A549 (cell line): ENCODE results near the gene ANTXR1. TPM values are rescaled to one million over a fixed set of nuclear protein-coding genes. Genes with fewer than 3 reads are reported as not detected.

Experiments
- ATAC-seq, 2 experiments: fragments of 200-7000 bp in 1 of 2; fragments of >200 bp in 1 of 2; cut with Nextera tagmentation in 1 of 2; cut with Tn5 transposase in 1 of 2; 3 replicates each; pipeline versions ENCODE4 v1.8.0 to v1.9.1; 2018 to 2020; ENCODE audit warnings: mild to moderate bottlenecking in 1 of 2, moderate library complexity in 1 of 2
- CTCF ChIA-PET: fragments of 300-600 bp; sonication (Branson Sonifier 250); formaldehyde crosslinking; extraction: SDS; loops from one replicate; lab custom pipeline; 2021; ENCODE audit warnings: antibody characterized with exemption, inconsistent platforms; lab: Yijun Ruan, JAX
- POLR2A ChIA-PET: fragments of 350-600 bp; formaldehyde crosslinking; extraction: SDS; loops from one replicate; lab custom pipeline; 2021; ENCODE audit warnings: antibody characterized with exemption, inconsistent platforms; lab: Yijun Ruan, JAX
- DNase-seq, 2 experiments: peaks; one replicate each; pipeline versions ENCODE4 v3.0.0 to v3.0.0-alpha.2; 2011 to 2016; ENCODE audit warnings: low read depth in 1 of 2, low spot score in 1 of 2
- FAIRE-seq: peaks from 2 replicates; lab custom pipeline; 2011; peaks lifted over from hg19 to GRCh38; lab: Jason Lieb, UNC
- H3K27ac ChIP-seq, 2 experiments: fragments of >200 bp; sonication (Bioruptor Twin); formaldehyde crosslinking; 3 replicates each; pipeline ENCODE4 v1.5.1; 2016 to 2017
- H3K4me1 ChIP-seq: fragments of >200 bp; sonication (Bioruptor Twin); formaldehyde crosslinking; 3 replicates; pipeline ENCODE4 v1.6.1; 2016
- H3K4me2 ChIP-seq: fragments of >200 bp; sonication (Bioruptor Twin); formaldehyde crosslinking; 3 replicates; pipeline ENCODE4 v1.6.1; 2016
- H3K4me3 ChIP-seq: fragments of >200 bp; sonication (Bioruptor Twin); formaldehyde crosslinking; 3 replicates; pipeline ENCODE4 v1.5.1; 2016
- H3K9me3 ChIP-seq: fragments of >200 bp; sonication (Bioruptor Twin); formaldehyde crosslinking; 3 replicates; pipeline ENCODE4 v1.6.1; 2016
- BHLHE40 ChIP-seq: IDR thresholded peaks from 2 replicates; pipeline ENCODE4 v1.6.1; 2012; ENCODE audit warnings: low read depth, low read length, inconsistent platforms
- CBX8 ChIP-seq: fragments of 200-600 bp; sonication (generic); IDR thresholded peaks from 2 replicates; pipeline ENCODE4 v1.6.1; 2016
- FOSB ChIP-seq: fragments of 250-450 bp; sonication (Bioruptor Pico); IDR thresholded peaks from 2 replicates; pipeline ENCODE4 v1.5.0; 2020; ENCODE audit warnings: mild to moderate bottlenecking, moderate library complexity
- GATA3 ChIP-seq: IDR thresholded peaks from 2 replicates; pipeline ENCODE4 v1.6.1; 2012; ENCODE audit warnings: borderline replicate concordance
- HOXB5 ChIP-seq: fragments of 250-450 bp; sonication (Bioruptor Pico); IDR thresholded peaks from 2 replicates; pipeline ENCODE4 v1.5.0; 2020; ENCODE audit warnings: mild to moderate bottlenecking, moderate library complexity
- MAZ ChIP-seq: fragments of 150-350 bp; IDR thresholded peaks from 2 replicates; pipeline ENCODE4 v1.6.1; 2014; ENCODE audit warnings: antibody characterized with exemption, low read depth, low read length, borderline replicate concordance
- MYC ChIP-seq: IDR thresholded peaks from 2 replicates; pipeline ENCODE4 v1.6.1; 2012; ENCODE audit warnings: mild to moderate bottlenecking, inconsistent platforms, low read length, improper control_type of control experiment, borderline replicate concordance
- NR3C1 ChIP-seq: fragments of >200 bp; sonication (Bioruptor Twin); formaldehyde crosslinking; IDR thresholded peaks from 3 replicates; pipeline ENCODE4 v1.6.1; 2017
- PHF8 ChIP-seq: fragments of 200-600 bp; sonication (generic); IDR thresholded peaks from 2 replicates; pipeline ENCODE4 v1.6.1; 2016; ENCODE audit warnings: low read depth, mild to moderate bottlenecking, antibody characterized with exemption, moderate library complexity, borderline replicate concordance
- POLR2A ChIP-seq: IDR thresholded peaks from 2 replicates; pipeline ENCODE4 v1.6.1; 2012; ENCODE audit warnings: mild to moderate bottlenecking, low read length
- SMC3 ChIP-seq: fragments of >200 bp; sonication (Bioruptor Twin); formaldehyde crosslinking; IDR thresholded peaks from 3 replicates; pipeline ENCODE4 v1.6.1; 2018; ENCODE audit warnings: inconsistent platforms
- TFCP2L1 ChIP-seq: fragments of 250-450 bp; sonication (Bioruptor Pico); IDR thresholded peaks from 2 replicates; pipeline ENCODE4 v1.5.0; 2021; ENCODE audit warnings: mild to moderate bottlenecking
- ZFP36 ChIP-seq: fragments of 450-650 bp; IDR thresholded peaks from 2 replicates; pipeline ENCODE4 v1.6.1; 2014; ENCODE audit warnings: borderline replicate concordance; ENCODE audit not compliant: partially characterized antibody
- WGBS: methylation state at CpG from one replicate; pipeline ENCODE4 v1.1.6; 2017; ENCODE audit errors: missing lambda C conversion rate; 5-methylcytosine and 5-hydroxymethylcytosine counted together
- polyA plus RNA-seq, 4 experiments: library from polyadenylated mRNA; depleted of rRNA in 3 of 4; stranded (reverse); fragments of >200 nt; fragmentation: RNase III in 1 of 4; extraction: RNeasy Plus Mini Kit Qiagen cat#74134 plus additional on column Dnase treatment in 1 of 4; gene quantifications; 2 replicates in 3 of 4; 3 replicates in 1 of 4; pipeline ENCODE4 v1.2.3, GENCODE V29; 2011 to 2017
- TF ChIP-seq, protein P1 (sequence below): IDR thresholded peaks from 2 replicates; pipeline ENCODE4 v1.6.1; 2012
- TF ChIP-seq, protein P2 (sequence below): IDR thresholded peaks from 2 replicates; pipeline ENCODE4 v1.6.1; 2012
- TF ChIP-seq, protein P3 (sequence below): fragments of >200 bp; sonication (Bioruptor Twin); formaldehyde crosslinking; IDR thresholded peaks from 2 replicates; pipeline ENCODE4 v1.6.1; 2016
- TF ChIP-seq, protein P4 (sequence below): fragments of 250-450 bp; sonication (Bioruptor Pico); IDR thresholded peaks from 2 replicates; pipeline ENCODE4 v1.5.0; 2020; ENCODE audit warnings: low read depth, mild to moderate bottlenecking, moderate library complexity
- TF ChIP-seq, protein P5 (sequence below): fragments of 250-450 bp; sonication (Bioruptor Pico); IDR thresholded peaks from 2 replicates; pipeline ENCODE4 v1.5.0; 2021; ENCODE audit warnings: mild to moderate bottlenecking, moderate library complexity, borderline replicate concordance
- TF ChIP-seq, protein P6 (sequence below): IDR thresholded peaks from 2 replicates; pipeline ENCODE4 v1.6.1; 2012; ENCODE audit warnings: low read depth, borderline replicate concordance

ANTXR1 gene
- polyA plus RNA-seq, 2 of the 4 experiments (the other 2 are of a cell fraction), result 161 to 194 TPM

DNA sequence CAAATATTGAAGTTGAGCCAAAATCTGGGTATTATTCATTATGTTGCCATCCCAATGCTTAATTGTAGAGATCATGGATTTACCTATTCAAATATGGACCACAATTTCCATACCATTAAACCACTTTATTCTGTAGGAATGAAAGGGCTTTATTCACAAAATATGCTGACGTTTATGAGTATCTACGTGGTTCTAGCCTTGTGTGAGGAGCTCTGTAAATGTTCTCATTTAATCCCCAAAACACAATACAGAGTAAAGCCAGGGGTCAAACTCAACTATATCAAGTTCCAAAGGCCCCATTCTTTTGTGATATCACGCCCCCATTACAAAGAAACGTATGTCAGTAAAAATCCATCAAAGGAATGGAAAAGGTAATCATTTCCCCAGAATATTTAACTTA lies 61.9 kb downstream of the ANTXR1 start:
- no peak for FAIRE-seq
- no peak for DNase-seq
- TF ChIP-seq, protein P1, sequence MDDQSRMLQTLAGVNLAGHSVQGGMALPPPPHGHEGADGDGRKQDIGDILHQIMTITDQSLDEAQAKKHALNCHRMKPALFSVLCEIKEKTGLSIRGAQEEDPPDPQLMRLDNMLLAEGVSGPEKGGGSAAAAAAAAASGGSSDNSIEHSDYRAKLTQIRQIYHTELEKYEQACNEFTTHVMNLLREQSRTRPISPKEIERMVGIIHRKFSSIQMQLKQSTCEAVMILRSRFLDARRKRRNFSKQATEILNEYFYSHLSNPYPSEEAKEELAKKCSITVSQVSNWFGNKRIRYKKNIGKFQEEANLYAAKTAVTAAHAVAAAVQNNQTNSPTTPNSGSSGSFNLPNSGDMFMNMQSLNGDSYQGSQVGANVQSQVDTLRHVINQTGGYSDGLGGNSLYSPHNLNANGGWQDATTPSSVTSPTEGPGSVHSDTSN, result no peak
- POLR2A ChIA-PET, result no interaction called here
- Histone ChIP-seq H3K4me1 (peaks cover 25% of the 10 kb centered on the region), H3K27ac (no peak overlapping the region), H3K4me3 (no peak overlapping the region), H3K4me2 (no peak overlapping the region), H3K9me3 (no peaks in the 10 kb centered on the region)
- CTCF ChIA-PET, result no interaction called here
- ATAC-seq, result no peak
- 94% methylated on average over 4 of the region's 4 CpGs for WGBS

DNA sequence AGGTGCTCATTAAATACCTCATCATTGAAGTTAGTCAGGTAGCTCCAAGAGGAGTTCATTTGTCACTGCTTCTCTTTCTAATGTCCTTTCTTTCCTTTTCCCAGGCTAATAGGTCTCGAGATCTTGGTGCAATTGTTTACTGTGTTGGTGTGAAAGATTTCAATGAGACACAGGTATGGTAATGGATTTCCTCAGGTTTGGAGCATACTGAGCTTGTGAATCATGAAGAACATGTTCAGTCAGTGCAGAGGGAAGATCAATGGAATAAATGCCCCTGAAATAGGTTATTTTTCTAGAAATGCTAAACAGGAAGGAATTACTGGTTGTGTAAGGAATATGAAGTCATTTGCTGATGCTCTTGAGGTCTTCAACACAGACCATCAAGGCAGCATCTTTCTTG lies 62.5 kb downstream of the ANTXR1 start:
- Histone ChIP-seq H3K4me3 (no peak overlapping the region), H3K4me2 (no peak overlapping the region), H3K27ac (no peak overlapping the region), H3K9me3 (no peaks in the 10 kb centered on the region), H3K4me1 (peaks cover 25% of the 10 kb centered on the region)
- DNase-seq (no peak), FAIRE-seq (no peak), ATAC-seq (no peak)
- no peak for TF ChIP-seq HOXB5
- TF ChIP-seq, protein P1, result no peak
- TF ChIP-seq, protein P2, sequence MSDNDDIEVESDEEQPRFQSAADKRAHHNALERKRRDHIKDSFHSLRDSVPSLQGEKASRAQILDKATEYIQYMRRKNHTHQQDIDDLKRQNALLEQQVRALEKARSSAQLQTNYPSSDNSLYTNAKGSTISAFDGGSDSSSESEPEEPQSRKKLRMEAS, result no peak
- TF ChIP-seq TFCP2L1 (CRISPR knock-in tag), result no peak
- no peak for TF ChIP-seq GATA3
- TF ChIP-seq ZFP36, result no peak
- TF ChIP-seq, protein P3, sequence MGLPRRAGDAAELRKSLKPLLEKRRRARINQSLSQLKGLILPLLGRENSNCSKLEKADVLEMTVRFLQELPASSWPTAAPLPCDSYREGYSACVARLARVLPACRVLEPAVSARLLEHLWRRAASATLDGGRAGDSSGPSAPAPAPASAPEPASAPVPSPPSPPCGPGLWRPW, result no peak
- no peak for TF ChIP-seq PHF8
- TF ChIP-seq, protein P4, sequence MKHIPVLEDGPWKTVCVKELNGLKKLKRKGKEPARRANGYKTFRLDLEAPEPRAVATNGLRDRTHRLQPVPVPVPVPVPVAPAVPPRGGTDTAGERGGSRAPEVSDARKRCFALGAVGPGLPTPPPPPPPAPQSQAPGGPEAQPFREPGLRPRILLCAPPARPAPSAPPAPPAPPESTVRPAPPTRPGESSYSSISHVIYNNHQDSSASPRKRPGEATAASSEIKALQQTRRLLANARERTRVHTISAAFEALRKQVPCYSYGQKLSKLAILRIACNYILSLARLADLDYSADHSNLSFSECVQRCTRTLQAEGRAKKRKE (CRISPR knock-in tag), result no peak
- no peak for TF ChIP-seq MYC
- TF ChIP-seq FOSB, result no peak
- TF ChIP-seq, protein P5, sequence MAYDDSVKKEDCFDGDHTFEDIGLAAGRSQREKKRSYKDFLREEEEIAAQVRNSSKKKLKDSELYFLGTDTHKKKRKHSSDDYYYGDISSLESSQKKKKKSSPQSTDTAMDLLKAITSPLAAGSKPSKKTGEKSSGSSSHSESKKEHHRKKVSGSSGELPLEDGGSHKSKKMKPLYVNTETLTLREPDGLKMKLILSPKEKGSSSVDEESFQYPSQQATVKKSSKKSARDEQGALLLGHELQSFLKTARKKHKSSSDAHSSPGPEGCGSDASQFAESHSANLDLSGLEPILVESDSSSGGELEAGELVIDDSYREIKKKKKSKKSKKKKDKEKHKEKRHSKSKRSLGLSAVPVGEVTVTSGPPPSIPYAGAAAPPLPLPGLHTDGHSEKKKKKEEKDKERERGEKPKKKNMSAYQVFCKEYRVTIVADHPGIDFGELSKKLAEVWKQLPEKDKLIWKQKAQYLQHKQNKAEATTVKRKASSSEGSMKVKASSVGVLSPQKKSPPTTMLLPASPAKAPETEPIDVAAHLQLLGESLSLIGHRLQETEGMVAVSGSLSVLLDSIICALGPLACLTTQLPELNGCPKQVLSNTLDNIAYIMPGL (CRISPR knock-in tag), result no peak
- TF ChIP-seq MAZ, result no peak
- TF ChIP-seq CBX8, result no peak
- TF ChIP-seq NR3C1, result no peak
- TF ChIP-seq SMC3, result no peak
- TF ChIP-seq BHLHE40, result no peak
- no peak for TF ChIP-seq POLR2A
- TF ChIP-seq, protein P6, sequence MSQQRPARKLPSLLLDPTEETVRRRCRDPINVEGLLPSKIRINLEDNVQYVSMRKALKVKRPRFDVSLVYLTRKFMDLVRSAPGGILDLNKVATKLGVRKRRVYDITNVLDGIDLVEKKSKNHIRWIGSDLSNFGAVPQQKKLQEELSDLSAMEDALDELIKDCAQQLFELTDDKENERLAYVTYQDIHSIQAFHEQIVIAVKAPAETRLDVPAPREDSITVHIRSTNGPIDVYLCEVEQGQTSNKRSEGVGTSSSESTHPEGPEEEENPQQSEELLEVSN, result no peak
- 93% methylated on average over 1 of the region's 1 CpG for WGBS
- POLR2A ChIA-PET, result no interaction called here
- CTCF ChIA-PET, result no interaction called here
